Activated T-cell treated with anti-CD3 and anti-CD28 coated beads for 4 hours (primary cell): ENCODE data around the gene UMPS.

Source experiments
- DNase-seq: peaks from one replicate; pipeline ENCODE4 v3.0.0-alpha.2; 2020

UMPS gene

GRCh38 chr3:124764746-124765145 is 34.5 kb downstream of the UMPS start:
- DNase-seq: no peak

- no peak for DNase-seq
These were observed 35.1 kb downstream of the UMPS start for GRCh38 chr3:124765197-124765840.

GRCh38 chr3:124766113-124767095 is 36.2 kb downstream of the UMPS start:
- DNase-seq: no peak

- no peak for DNase-seq
These were observed 37.0 kb downstream of the UMPS start for GRCh38 chr3:124767264-124767663.

- no peak for DNase-seq
These were observed 37.4 kb downstream of the UMPS start for GRCh38 chr3:124767691-124768090.

GRCh38 chr3:124768812-124769211 is 38.6 kb downstream of the UMPS start:
- no peak for DNase-seq

GRCh38 chr3:124769462-124769861 is 39.2 kb downstream of the UMPS start:
- DNase-seq: no peak

GRCh38 chr3:124770336-124771082 is 40.3 kb downstream of the UMPS start:
- DNase-seq: no peak

GRCh38 chr3:124771083-124771445 is 40.8 kb downstream of the UMPS start:
- DNase-seq: no peak

- DNase-seq: no peak
These were observed 42.0 kb downstream of the UMPS start for GRCh38 chr3:124772081-124772831.

- DNase-seq: no peak
These were observed 43.4 kb downstream of the UMPS start for GRCh38 chr3:124773351-124774326.

GRCh38 chr3:124774327-124774718 is 44.1 kb downstream of the UMPS start:
- no peak for DNase-seq

- no peak for DNase-seq
These were observed 44.7 kb downstream of the UMPS start for GRCh38 chr3:124774841-124775402.

GRCh38 chr3:124775877-124776276 is 45.6 kb downstream of the UMPS start:
- no peak for DNase-seq

GRCh38 chr3:124776856-124777255 is 46.6 kb downstream of the UMPS start:
- no peak for DNase-seq

- DNase-seq: no peak
These were observed 47.7 kb downstream of the UMPS start for GRCh38 chr3:124777762-124778470.

GRCh38 chr3:124779116-124779515 is 48.9 kb downstream of the UMPS start:
- no peak for DNase-seq

GRCh38 chr3:124779751-124780191 is 49.5 kb downstream of the UMPS start:
- no peak for DNase-seq

- no peak for DNase-seq
These were observed 50.1 kb downstream of the UMPS start for GRCh38 chr3:124780356-124780755.

GRCh38 chr3:124780761-124781475 is 50.7 kb downstream of the UMPS start:
- no peak for DNase-seq
